LoVo (cell line): ENCODE data around the gene ALPK3.

ENCODE experiments used
- DNase-seq: peaks from one replicate; pipeline ENCODE4 v3.0.0-alpha.2; 2016; ENCODE audit warnings: low spot score

ALPK3 gene, protein sequence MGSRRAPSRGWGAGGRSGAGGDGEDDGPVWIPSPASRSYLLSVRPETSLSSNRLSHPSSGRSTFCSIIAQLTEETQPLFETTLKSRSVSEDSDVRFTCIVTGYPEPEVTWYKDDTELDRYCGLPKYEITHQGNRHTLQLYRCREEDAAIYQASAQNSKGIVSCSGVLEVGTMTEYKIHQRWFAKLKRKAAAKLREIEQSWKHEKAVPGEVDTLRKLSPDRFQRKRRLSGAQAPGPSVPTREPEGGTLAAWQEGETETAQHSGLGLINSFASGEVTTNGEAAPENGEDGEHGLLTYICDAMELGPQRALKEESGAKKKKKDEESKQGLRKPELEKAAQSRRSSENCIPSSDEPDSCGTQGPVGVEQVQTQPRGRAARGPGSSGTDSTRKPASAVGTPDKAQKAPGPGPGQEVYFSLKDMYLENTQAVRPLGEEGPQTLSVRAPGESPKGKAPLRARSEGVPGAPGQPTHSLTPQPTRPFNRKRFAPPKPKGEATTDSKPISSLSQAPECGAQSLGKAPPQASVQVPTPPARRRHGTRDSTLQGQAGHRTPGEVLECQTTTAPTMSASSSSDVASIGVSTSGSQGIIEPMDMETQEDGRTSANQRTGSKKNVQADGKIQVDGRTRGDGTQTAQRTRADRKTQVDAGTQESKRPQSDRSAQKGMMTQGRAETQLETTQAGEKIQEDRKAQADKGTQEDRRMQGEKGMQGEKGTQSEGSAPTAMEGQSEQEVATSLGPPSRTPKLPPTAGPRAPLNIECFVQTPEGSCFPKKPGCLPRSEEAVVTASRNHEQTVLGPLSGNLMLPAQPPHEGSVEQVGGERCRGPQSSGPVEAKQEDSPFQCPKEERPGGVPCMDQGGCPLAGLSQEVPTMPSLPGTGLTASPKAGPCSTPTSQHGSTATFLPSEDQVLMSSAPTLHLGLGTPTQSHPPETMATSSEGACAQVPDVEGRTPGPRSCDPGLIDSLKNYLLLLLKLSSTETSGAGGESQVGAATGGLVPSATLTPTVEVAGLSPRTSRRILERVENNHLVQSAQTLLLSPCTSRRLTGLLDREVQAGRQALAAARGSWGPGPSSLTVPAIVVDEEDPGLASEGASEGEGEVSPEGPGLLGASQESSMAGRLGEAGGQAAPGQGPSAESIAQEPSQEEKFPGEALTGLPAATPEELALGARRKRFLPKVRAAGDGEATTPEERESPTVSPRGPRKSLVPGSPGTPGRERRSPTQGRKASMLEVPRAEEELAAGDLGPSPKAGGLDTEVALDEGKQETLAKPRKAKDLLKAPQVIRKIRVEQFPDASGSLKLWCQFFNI (N-terminal part only)

DNA sequence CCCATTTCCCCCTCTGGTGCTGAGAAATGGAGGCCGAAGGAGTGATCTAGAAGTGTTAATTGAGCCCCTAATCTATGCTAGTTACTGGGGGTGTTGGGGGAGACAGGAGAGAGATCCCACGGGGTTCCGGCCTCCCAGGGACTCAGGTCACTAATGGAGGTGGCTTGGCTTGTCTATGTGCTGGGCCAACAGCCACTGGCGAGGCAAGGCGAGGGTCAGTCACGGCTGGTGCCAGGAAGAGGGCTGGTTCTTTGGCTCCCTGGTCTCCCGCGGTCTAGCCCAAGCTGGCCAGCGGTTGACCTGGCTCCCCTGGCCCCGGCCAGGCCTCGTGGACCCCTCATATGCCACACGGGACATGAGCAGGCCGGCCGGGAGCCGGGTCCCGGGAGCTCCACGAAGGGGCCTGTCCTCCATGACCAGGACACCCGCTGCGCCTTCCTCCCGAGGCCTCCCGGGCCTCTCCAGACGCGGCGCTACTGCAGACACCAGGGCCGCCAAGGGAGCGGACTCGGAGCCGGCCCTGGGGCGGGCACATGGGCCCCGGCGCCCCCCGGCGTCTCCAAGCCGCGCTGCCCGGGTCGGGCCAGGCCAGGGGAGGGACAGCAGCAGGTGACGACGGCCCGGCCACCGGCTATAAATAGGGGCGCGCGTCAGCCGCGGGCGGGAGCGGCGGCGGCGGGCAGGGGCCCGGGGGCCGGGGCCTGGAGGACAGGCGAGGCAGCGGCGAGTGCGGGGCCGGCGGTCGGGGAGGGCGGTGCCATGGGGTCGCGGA, at the start of gene ALPK3:
TSS of gene ALPK3 (plus strand) at position 663 of the 772 bp plus-strand sequence. CDS start at position 760, 97 bp downstream.
- no peak for DNase-seq

DNA sequence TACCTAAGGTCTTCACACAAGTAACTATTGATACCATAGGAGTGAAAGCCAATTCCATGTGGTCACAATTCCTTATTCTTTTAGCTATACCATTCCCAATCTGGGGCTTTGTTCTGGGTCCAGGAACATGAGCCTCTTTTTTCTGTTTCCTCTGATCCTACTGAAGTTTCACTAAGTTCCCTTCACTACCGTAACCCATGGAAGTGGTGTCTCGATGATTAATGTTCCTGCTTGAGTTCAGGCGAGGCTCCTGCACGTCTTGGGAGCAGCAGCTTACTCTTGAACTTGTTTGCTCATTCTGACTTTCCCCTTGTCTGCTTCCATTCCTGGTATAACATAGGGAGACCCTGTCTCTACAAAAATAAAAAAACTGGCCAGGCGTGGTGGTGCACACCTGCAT, 45.1 kb upstream of the ALPK3 start:
- DNase-seq: no peak

DNA sequence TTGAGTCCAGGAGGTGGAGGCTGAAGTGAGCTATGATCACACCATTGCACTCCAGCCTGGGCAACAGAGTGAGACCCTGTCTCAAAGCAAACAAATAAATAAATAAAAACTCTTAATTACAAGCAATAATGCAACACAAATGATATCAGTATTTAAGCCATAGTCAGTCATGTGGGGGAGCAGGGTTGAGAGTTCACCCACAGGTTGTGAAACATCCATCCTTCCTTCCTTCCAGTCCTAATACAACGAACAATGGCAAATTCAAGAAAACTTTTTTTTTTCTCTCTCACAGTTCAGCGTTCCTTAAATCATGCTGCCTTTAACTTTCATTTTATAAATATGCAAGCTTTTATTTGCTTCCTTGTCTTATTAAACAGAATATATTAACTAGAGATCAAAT, 44.7 kb upstream of the ALPK3 start:
- DNase-seq: no peak

DNA sequence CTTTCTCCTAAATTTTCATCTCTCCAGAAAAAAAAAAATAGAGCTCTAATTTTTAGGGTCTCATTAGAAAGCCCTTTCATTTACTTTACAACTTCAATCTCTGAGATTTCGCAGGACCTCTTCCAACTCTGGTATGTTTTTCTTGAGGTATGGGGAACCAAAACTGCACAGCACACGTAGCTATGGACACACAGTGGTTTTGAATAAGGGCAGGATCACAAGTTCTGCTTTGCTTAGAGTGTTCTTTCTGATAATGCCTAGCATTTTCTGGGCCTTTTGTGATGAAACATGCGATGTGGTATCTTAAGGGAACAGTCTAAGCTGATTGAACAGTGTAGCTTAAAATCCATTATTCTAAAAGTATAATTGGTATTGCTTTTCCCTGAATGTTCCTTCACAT, 43.4 kb upstream of the ALPK3 start:
- DNase-seq: no peak

DNA sequence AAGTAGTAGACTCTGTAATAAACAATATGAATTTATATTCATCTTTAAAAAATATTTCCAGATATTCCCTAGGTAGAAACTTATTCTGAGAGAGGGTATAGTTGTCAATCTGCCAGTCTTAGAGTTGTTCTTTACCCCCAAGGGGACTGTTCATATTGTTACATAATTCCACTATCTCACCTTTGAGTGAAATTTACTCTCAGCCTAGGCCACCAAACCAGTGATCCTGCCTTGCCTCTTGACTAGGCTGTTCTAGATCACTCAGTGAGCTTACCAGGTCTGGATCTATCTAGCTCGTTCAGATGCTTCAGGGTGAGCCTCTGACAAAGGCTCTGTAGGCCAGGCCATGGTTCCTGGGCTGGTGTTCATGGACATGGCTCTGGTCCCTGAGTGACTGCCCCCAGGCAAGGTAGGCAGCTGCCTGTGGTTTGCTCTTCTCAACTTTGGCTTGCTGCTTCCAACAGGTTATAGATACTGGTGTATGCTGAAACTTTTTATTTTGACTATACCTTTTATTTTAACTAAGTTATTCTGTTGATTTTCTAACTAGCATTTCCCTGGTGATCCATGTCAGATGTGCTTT, 41.2 kb upstream of the ALPK3 start:
- no peak for DNase-seq

DNA sequence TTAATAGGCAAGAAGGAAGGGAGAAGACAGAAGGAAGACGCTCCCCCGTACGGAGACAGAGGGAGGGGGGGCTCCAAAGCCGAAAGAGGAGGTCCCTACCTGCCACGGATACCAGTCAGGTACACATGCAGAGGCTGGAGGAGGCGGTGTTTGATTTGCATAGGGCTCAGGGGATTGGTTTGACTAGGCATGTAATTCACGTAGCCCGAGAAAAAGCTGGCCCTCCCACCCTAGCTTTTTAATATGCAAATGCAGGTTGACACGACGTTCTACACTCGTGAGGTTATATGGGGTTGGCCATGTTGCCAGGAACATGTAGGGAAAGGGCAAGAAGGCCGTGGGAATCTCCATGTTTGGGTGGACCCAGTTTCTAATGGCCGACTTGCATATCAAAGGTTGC, 39.0 kb upstream of the ALPK3 start:
- DNase-seq: no peak

DNA sequence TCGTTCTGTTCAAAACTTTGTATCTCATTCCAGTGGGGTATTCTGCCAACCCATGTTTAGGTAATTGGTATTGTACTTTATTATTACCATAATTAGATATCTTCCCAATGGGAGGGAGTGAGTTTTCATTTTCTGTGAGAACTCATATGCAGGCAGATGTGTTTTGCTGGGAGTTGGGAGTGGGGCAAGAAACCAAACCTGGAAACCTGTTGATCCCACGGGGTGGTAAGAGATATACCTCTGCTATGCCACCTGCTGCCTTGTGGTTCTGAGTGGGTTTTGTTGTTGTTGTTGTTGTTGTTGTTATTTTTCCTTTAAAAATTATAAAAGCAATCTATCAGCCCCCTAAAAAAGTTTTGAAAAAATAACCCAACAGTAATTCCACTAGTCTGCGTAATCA, 36.7 kb upstream of the ALPK3 start:
- DNase-seq: no peak

DNA sequence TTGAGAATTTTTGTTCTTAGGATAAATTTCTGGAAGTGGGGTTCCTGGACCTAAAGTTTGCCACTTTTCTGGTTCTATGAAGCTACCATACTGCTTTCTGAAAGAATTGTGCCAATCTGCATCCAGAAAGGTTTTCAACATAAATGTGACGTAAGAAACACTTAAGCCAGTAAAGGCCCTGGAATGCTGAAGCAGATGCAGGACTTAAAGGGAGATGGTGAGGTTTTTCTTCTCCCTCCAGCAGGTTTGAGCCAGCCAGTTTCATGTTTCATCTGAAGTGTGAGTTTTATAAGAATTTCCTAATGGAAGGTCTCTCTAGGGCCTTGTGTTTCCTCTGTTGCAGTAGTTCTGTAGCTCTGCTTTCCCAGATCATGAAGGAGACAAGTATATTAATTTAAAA, 35.7 kb upstream of the ALPK3 start:
- DNase-seq: no peak

DNA sequence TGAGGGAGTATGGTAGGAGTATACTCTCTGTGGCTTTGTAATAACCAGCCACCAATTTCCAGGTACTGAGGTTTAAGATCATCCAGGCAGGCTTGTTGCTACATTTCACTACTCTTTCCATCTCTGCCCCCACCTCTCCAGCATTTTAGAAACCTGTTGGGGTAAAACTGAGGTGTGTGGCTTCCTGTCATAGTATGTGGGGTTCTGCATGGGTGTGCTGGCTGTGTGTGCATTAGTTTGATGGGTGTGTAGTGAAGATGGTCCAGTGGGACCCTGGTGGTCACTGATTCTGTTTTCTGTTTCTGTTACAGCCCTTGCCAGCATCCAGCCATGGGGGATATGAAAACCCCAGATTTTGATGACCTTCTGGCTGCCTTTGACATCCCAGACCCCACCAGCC, 34.8 kb upstream of the ALPK3 start:
- no peak for DNase-seq

DNA sequence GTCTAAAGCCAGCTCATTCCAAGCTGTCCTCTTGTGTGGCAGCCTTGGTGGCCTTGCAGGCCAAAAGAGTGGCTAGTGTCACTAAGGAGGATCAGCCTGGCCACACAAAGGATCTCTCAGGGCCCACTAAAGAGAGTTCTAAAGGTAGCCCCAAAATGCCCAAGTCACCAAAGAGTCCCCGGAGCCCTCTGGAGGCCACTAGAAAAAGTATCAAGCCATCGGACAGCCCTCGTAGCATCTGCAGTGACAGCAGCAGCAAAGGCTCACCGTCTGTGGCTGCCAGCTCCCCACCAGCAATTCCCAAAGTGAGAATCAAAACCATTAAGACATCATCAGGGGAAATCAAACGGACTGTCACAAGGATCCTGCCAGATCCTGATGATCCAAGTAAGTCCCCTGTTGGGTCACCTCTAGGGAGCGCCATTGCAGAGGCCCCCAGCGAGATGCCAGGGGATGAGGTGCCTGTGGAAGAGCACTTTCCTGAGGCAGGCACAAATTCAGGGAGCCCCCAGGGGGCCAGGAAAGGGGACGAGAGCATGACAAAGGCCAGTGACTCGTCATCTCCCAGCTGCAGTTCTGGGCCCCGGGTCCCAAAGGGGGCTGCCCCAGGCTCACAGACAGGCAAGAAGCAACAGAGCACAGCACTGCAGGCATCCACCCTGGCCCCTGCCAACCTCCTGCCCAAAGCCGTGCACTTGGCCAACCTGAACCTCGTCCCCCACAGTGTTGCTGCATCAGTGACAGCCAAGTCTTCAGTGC, 33.5 kb upstream of the ALPK3 start:
- DNase-seq: no peak

DNA sequence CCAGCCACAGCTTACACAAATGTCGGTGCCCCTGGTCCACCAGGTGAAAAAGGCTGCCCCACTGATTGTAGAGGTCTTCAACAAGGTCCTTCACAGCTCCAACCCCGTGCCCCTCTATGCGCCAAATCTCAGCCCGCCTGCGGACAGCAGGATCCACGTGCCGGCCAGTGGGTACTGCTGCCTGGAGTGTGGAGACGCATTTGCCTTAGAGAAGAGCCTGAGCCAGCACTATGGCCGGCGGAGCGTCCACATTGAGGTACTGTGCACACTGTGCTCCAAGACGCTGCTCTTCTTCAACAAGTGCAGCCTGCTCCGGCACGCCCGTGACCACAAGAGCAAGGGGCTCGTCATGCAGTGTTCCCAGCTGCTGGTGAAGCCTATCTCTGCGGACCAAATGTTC, 32.9 kb upstream of the ALPK3 start:
- no peak for DNase-seq

DNA sequence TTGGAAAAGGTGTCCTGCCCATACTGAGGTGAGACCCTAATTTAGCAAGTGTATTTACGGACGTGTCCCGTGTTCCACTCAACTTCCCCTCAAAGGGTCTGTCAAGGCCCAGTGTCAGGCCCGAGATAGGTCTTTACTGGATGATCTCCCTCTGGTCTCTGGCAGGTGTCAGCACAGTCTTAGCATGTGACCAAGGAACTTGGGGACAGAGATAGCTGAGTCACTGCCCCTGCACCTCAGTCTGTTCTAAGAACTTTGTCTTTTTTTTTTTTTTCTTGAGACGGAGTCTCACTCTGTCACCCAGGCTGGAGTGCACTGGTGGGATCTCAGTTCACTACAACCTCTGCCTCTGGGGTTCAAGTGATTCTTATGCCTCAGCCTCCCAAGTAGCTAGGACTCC, 32.1 kb upstream of the ALPK3 start:
- no peak for DNase-seq

DNA sequence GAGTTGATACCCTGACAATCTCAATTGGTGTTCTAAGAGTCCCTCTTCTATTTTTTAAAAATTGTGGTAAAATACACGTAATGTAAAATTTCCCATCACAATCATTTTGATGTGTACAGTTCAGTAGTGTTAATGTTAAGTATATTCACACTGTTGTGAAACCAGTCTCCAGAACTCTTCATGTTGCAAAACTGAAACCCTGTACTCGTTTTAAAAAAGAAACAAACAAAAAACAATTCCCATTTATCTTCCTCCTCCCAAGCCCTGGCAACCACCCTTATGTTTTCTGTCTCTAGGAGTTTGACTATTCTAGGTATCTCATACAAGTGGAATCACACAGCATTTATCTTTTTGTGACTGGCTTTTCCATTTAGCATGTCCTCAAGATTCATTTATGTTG, 28.7 kb upstream of the ALPK3 start:
- no peak for DNase-seq

DNA sequence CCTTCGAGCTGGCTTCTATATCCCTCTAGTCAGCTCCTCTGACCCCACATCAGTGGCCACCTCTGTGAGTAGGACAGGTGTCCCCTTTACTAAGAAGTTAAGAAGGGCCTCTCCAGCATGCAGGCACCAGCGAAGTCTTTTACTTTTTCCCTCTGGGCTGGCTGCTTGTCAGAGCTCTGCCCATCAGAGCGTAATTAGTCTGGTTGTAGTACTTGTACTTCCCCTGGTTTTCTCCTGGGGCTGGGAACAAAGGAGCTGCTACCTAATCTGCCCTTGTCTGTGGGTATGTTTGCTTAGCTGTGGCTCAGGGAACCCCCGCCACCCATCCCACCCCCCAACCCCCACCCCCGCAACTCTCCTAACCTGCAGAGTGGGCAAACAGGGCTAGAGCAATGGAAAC, 27.4 kb upstream of the ALPK3 start:
- DNase-seq: no peak

DNA sequence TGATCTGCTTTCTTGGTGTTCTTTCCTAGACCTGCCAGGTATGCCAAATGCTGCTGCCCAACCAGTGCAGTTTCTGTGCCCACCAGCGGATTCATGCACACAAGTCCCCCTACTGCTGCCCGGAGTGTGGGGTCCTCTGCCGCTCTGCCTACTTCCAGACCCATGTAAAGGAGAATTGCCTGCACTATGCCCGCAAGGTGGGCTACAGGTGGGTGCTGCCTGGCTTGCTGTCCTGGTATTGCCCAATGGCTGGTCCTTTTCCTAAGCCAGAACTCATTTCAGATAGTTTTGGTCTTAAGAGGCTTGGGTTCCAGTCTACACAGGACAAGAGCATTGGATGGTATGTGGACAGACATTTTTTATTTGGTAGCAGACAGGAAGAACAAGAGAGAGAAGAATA, 26.5 kb upstream of the ALPK3 start:
- DNase-seq: no peak

DNA sequence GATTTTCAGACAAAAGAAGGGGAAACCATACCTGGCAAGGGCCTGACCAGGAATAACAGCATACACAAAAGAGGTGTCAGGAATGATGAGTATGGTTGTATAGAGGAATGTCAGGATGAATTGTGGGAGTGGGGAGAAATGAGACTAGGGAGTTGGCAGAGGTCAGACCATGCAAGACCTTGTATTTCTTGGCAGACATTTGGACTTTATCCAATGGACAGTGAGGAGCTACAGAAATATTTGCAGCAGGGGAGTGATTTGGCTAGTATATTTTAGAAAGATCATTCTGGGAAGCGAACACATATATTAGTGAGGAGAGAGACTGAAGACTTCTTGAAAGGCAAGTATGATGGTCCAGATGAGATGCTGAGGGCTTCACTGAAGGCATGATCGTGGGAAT, 25.4 kb upstream of the ALPK3 start:
- no peak for DNase-seq

DNA sequence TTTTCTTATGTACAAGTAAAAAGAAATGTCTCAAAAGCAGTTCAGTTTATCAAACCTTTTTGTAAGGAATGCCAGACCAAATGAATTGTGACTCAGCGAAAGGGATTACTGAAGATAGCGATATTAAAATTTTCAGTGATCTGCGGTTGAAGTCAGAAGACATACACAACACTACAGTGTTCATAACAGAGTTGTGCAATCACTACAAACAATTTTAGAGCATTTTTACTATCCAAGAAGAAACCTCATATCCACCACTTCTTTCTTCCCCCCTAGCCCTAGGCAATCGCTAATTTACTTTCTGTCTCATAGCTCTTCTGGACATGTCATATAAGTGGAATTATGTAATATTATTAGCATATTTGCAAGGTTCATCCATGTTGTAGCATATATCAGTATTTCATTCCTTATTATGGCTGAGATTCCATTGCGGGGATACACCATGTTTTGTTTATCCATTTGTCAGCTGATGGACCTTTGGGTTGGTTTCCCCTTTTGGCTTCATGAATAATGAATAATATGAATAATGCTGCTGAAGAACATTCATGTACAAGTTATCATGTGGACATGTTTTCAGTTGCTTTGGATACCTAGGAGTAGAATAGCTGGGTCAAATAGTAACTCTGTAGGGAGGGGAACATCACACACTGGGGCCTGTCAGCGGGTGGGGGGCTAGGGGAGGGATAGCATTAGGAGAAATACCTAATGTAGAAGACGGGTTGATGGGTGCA, 23.6 kb upstream of the ALPK3 start:
- no peak for DNase-seq

DNA sequence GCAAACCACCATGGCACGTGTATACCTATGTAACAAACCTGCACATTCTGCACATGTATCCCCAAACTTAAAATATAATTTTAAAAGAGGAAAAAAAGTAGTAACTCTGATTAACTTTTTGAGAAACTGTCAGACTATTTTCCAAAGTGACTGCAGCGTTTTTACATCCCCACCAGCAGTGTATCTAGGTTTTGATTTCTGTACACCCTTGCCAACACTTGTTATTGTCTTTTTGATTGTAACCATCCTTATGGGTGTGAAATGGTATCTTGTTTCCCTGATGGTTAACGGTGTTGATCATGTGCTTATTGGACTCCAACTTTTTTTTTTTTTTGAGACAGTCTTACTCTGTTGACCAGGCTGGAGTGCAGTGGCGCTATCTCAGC, 23.0 kb upstream of the ALPK3 start:
- no peak for DNase-seq

DNA sequence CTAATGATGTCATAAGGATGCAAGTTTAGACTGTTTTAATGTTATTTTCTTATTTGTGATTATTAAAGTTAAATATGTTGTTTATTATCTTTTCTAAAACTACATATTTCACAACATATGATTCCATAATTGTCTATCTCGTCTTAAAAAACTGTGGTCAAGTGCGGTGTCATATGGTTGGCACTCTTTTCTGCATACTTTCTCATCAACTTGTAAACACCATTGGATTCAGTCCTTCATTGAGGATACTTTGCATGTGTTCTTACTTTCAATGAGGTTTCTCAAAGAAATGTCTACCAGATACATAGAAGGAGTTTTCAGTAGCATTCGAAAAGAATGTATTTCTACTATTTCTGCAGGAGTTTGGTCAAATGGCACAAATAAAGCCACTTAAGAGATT, 22.0 kb upstream of the ALPK3 start:
- no peak for DNase-seq

DNA sequence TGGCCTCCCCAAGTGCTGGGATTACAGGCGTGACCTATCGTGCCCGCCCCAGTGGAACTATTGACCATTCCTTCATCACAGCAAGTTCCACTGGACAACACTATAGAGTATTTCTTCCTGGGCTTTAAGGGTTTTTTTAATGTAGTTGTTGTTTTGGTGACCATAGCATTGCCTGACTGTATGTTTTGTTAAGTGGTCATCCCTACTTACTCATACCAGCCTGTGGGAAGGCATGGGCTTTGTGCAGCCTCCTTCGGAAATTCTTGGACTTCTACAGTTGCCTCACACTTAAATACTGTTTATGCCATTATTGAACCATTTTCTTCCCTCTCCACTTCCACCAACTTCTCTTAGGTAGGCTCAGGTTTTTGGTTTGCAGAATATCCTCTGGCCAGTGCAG, 19.9 kb upstream of the ALPK3 start:
- no peak for DNase-seq
